NCI-H510A (cell line): ENCODE data around the gene ZNF81.
"Not testable (repeated sequence)": the region's sequence is repeated elsewhere in the genome, so short reads cannot be mapped to it uniquely, and the experiment has no call there.

Experiments used
- DNase-seq: peaks from one replicate; lab custom pipeline; 2025; lab: John Stamatoyannopoulos, UW

The ZNF81 gene

GRCh38 chrX:47836164-47837072, at the start of gene ZNF81:
TSS of gene ZNF81 (plus strand) at chrX:47836902. CDS start at chrX:47846268, 9,366 bp downstream.
- peak; percentile 88 for DNase-seq

GRCh38 chrX:47796433-47796906, 40.2 kb upstream of the ZNF81 start:
- DNase-seq: no peak

DNA sequence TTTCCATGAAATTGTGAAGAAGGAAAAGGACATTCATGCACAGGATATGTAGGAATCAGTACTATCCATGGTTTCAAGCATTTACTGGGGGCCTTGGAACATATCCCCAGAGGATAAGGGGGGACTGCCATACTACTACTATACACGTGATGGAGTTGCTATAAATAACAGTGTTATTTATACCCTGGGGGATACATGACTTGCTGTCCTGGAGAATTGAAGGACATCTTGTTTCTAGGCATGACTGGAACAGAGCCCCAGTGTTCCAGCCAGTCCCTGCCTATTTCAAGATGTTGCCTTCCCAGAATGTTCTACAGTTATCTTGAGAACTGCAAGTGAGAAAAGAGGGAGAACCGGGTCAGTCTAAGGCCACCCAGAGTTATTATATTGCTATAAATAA, 39.6 kb upstream of the ZNF81 start:
- no peak for DNase-seq

GRCh38 chrX:47798861-47799260, 37.8 kb upstream of the ZNF81 start:
- DNase-seq: no peak

- no peak for DNase-seq
These were observed 34.1 kb upstream of the ZNF81 start for GRCh38 chrX:47802589-47802988.

GRCh38 chrX:47803103-47803502, 33.6 kb upstream of the ZNF81 start:
- DNase-seq: not testable (repeated sequence)

GRCh38 chrX:47804315-47804714, 32.4 kb upstream of the ZNF81 start:
- no peak for DNase-seq

DNA sequence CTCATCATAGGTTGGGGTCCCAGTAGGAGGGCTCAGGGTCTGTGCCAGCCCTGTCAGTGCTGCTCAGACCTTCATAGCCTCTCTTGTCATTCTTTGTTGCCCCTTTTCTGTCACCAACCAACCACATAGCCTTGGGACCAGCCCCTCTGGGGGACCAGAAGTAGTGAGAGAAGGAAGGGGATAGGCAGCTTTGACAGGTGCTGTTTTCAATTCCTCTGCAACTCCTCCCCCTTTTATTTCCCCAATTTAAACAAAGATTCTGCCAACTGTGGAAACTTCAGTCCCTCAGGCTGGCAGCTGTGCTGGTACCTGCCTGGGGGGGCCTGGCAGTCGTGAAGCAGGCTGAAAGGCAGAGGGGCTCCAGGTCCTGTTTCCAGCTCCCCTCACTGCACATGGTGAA, 30.9 kb upstream of the ZNF81 start:
- not testable (repeated sequence) for DNase-seq

- DNase-seq: not testable (repeated sequence)
These were observed 30.1 kb upstream of the ZNF81 start for GRCh38 chrX:47806415-47807271.

- not testable (repeated sequence) for DNase-seq
These were observed 29.5 kb upstream of the ZNF81 start for GRCh38 chrX:47807272-47807538.

DNA sequence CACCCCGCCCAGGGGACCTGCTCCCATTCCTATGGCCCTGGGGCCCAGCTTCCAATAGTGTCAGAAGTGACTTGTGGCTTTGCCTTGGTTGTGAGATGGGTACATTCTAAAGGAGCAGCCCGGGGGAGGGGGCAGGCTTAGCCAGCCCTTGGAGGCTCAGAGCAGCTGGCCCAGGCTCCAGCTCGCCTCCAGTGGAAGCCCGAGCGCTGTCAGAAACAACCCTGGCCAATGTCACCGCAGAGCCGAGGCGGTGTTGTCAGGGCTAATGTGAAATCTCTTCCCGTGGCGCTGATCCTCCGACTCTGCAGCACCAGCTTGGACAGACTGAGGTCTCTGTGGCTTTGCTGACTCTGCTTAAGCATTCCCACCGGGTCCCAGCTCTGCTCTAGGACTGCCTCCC, 29.2 kb upstream of the ZNF81 start:
- DNase-seq: no peak

GRCh38 chrX:47808904-47809788, 27.6 kb upstream of the ZNF81 start:
- DNase-seq: no peak

DNA sequence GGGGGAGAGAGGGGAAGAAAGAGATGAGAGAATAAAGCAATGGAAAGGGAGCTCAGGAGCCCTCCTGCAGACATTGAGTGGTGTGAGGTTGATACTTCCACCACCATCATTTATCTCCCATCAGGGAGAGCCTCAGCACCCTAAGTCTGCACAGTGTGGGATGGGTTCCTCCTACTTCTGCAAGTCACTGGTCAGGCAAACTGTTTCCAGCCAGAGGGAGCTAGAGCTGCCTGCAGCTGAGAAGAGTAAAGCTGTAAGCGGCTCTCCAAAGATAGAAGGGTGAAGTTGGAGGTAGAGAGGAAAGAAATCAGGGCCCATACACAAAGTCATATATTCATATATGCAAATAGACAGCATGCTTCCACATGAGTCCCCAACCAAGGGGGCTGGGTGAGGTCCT, 21.9 kb upstream of the ZNF81 start:
- no peak for DNase-seq

DNA sequence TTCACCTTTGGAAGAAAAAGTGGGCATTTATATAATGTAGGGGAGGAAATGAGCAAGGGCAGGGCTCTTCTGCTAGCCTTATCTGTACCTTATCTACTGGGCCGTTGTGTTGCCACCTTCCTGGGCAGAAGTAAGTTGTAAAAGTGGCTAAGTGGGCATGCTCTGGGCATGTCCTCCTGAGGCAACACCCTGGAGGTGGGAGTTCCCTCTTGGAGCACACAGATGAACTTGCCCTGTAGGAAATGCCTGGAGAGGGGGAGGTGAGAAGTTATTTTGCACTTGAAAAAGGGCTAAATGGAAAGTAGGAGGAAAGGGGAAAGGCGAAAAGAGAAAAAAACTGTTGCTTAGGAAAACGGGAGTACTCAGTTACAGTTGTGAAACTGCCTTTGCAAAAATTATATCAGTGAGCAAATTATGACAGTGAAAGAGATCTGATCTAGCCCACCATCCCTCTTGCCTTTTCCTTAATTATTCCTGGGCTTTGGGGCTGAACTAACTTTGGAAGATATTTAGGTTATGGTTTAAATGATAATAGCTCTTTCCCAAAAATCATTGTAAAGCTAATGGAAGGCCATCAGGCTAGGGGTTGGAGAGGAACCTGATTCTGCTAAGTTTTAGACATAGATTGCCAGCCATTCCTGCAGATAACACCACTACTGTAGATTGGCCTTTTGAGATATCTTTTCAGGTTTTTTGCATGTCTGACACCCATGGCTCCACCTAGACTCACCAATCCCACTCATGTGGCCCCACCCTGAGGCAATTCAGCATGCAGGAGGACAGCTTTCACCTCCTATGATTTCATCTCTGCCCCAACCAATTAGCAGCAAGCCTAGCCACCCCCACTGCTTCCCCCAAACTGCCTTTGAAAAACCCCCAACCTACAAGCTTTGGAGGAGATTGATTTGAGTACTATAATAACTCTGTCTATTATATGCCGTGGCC, 20.5 kb upstream of the ZNF81 start:
- DNase-seq: no peak

GRCh38 chrX:47817421-47817820, 19.3 kb upstream of the ZNF81 start:
- DNase-seq: no peak

DNA sequence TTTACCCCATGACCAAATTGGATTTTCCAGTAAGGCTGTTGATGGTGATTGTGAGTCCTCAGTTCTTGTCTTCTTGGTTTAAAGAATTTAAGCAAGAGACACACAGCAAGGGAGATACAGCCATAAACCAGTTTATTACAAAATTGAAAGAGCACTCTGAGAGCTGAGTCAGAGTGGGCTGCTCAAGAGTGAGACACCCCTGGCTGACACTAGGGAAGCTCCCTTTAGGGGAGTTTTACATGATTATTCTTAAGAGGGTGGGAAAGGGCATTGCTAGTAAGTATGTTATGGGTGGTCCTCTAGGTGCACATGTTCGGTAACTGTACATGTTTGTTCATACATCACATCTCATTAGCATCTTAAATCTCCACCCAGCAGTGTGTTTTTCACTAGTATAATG, 18.8 kb upstream of the ZNF81 start:
- no peak for DNase-seq

DNA sequence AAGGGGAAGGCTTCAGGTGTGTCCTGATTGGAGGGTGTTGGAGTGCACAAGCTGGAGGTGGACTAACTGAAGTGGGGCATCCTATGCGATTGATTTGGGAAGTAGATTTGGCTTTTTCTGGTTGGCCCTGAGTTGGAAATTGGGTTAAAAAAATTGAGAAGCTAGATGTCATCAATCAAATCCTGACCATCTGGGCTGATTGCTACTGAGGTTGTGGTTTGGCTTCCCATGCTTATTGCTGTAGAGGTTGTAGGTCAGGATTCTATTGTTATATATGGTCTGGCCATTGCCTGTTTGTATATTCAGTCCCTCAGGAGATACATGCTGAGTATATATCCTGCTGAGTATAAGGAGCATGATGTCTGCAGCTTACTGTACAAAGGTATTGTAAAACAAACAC, 7.7 kb upstream of the ZNF81 start:
- DNase-seq: no peak

- DNase-seq: no peak
These were observed 4.9 kb upstream of the ZNF81 start for GRCh38 chrX:47831788-47832187.

DNA sequence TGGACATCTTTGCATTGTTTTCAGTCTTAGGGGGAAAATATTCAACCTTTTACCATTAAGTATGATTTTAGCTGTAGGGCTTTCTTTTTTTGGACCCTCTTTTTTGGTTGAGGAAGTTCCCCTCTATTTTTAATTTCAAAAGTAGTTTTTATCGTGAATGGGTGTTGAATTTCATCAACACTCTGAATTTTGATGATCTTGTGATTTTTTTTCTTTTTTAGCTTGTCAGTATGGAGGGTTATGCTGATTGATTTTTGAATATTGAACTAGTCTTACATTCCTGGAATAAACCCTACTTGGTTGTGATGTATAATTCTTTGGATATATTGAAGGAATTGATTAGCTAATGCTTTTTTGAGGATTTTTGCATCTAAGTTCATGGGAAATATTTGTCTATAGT, 1.7 kb downstream of the ZNF81 start:
- no peak for DNase-seq

- no peak for DNase-seq
These were observed 3.4 kb downstream of the ZNF81 start for GRCh38 chrX:47840111-47840510.

GRCh38 chrX:47843363-47843762, 6.7 kb downstream of the ZNF81 start:
- no peak for DNase-seq
